HG03108 (cell line): ENCODE data around the gene NRN1L.

ENCODE experiments used
- ATAC-seq: cut with Tn5 transposase; IDR thresholded peaks from one replicate; pipeline ENCODE4 v1.9.1; 2021; ENCODE audit warnings: moderate library complexity; ENCODE audit not compliant: unreplicated experiment

The NRN1L gene

GRCh38 chr16:67915831-67916723, 31.4 kb downstream of the NRN1L start:
- ATAC-seq: no peak

- ATAC-seq: no peak
These were observed 32.6 kb downstream of the NRN1L start for GRCh38 chr16:67917140-67917851.

GRCh38 chr16:67917852-67918236, 33.2 kb downstream of the NRN1L start:
- ATAC-seq: no peak

- no peak for ATAC-seq
These were observed 35.0 kb downstream of the NRN1L start for GRCh38 chr16:67919622-67920221.

- no peak for ATAC-seq
These were observed 37.5 kb downstream of the NRN1L start for GRCh38 chr16:67922221-67922620.

- ATAC-seq: no peak
These were observed 38.1 kb downstream of the NRN1L start for GRCh38 chr16:67922740-67923139.

GRCh38 chr16:67923414-67924116, 38.9 kb downstream of the NRN1L start:
- no peak for ATAC-seq

- ATAC-seq: no peak
These were observed 39.6 kb downstream of the NRN1L start for GRCh38 chr16:67924140-67924906.

GRCh38 chr16:67926181-67926750, 41.6 kb downstream of the NRN1L start:
- no peak for ATAC-seq

- no peak for ATAC-seq
These were observed 42.7 kb downstream of the NRN1L start for GRCh38 chr16:67927131-67927941.

GRCh38 chr16:67928147-67928546, 43.5 kb downstream of the NRN1L start:
- ATAC-seq: no peak

- ATAC-seq: no peak
These were observed 44.1 kb downstream of the NRN1L start for GRCh38 chr16:67928561-67929364.

GRCh38 chr16:67930191-67930590, 45.5 kb downstream of the NRN1L start:
- ATAC-seq: no peak

GRCh38 chr16:67930678-67931211, 46.1 kb downstream of the NRN1L start:
- ATAC-seq: no peak

- no peak for ATAC-seq
These were observed 47.2 kb downstream of the NRN1L start, which contains the start of gene CTRL for GRCh38 chr16:67931712-67932461. Gene CTRL, minus strand, starts transcription at chr16:67931862. Its CDS starts 10 bp downstream, at chr16:67931852.

GRCh38 chr16:67932462-67932840, 47.8 kb downstream of the NRN1L start:
- ATAC-seq: no peak

- no peak for ATAC-seq
These were observed 49.1 kb downstream of the NRN1L start for GRCh38 chr16:67933805-67934204.
